ENCODE results near the gene STRIP2. TPM values are rescaled to one million over a fixed set of nuclear protein-coding genes. Genes with fewer than 3 reads are reported as not detected.

STRIP2 gene
- total and polyA plus RNA-seq, 9 of the 15 experiments (the other 6 are each of a cell fraction or from before 2014, with no cell fraction given) = 10.1 to 81.8 (median 42.3) TPM

- TF ChIP-seq, protein P1, sequence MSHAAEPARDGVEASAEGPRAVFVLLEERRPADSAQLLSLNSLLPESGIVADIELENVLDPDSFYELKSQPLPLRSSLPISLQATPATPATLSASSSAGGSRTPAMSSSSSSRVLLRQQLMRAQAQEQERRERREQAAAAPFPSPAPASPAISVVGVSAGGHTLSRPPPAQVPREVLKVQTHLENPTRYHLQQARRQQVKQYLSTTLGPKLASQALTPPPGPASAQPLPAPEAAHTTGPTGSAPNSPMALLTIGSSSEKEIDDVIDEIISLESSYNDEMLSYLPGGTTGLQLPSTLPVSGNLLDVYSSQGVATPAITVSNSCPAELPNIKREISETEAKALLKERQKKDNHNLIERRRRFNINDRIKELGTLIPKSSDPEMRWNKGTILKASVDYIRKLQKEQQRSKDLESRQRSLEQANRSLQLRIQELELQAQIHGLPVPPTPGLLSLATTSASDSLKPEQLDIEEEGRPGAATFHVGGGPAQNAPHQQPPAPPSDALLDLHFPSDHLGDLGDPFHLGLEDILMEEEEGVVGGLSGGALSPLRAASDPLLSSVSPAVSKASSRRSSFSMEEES (CRISPR knock-in tag; IDR thresholded peaks at IDR 0.05) = no peak
- TF ChIP-seq FOXP1 (CRISPR knock-in tag; IDR thresholded peaks at IDR 0.05) (no peak), MCM3 (IDR thresholded peaks at IDR 0.05) (no peak), SMAD3 (CRISPR knock-in tag; conservative IDR thresholded peaks at IDR 0.05) (no peak), RREB1 (CRISPR knock-in tag; IDR thresholded peaks at IDR 0.05) (no peak), ZNF124 (CRISPR knock-in tag; IDR thresholded peaks at IDR 0.05) (no peak), TAF15 (IDR thresholded peaks at IDR 0.05; ENCODE audit: low read depth, low read length) (no peak), ARID2 (IDR thresholded peaks at IDR 0.05) (no peak), CBX3 (IDR thresholded peaks at IDR 0.05; ENCODE audit: borderline replicate concordance in 1 of 2, low read length in 2 of 2) (peak in 1 of 2 experiments; percentile 43; a peak in 1 of 3 replicates), TEAD1 (CRISPR knock-in tag; IDR thresholded peaks at IDR 0.05) (no peak), POLR2A (conservative IDR thresholded peaks at IDR 0.05) (no peak), HDAC2 (IDR thresholded peaks at IDR 0.05) (peak; percentile 84; the same call in 1 of the 2 replicates), FUS (optimal IDR thresholded peaks at IDR 0.05; ENCODE audit: low read depth, low read length) (no peak), TAF7 (tag; IDR thresholded peaks at IDR 0.05) (no peak), IFI16 (CRISPR knock-in tag; IDR thresholded peaks at IDR 0.05) (no peak), SETDB1 (IDR thresholded peaks at IDR 0.05; ENCODE audit: low read length) (no peak), ZNF232 (CRISPR knock-in tag; IDR thresholded peaks at IDR 0.05) (no peak), SREBF2 (CRISPR knock-in tag; IDR thresholded peaks at IDR 0.05) (no peak), ASH1L (IDR thresholded peaks at IDR 0.05; ENCODE audit: borderline replicate concordance, low read depth, partially characterized antibody) (no peak), MED1 (CRISPR knock-in tag; IDR thresholded peaks at IDR 0.05; ENCODE audit: borderline replicate concordance) (no peak), HEY1 (CRISPR knock-in tag; IDR thresholded peaks at IDR 0.05; ENCODE audit: borderline replicate concordance) (no peak)
- TF ChIP-seq, protein P2, sequence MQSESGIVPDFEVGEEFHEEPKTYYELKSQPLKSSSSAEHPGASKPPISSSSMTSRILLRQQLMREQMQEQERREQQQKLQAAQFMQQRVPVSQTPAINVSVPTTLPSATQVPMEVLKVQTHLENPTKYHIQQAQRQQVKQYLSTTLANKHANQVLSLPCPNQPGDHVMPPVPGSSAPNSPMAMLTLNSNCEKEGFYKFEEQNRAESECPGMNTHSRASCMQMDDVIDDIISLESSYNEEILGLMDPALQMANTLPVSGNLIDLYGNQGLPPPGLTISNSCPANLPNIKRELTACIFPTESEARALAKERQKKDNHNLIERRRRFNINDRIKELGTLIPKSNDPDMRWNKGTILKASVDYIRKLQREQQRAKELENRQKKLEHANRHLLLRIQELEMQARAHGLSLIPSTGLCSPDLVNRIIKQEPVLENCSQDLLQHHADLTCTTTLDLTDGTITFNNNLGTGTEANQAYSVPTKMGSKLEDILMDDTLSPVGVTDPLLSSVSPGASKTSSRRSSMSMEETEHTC (IDR thresholded peaks at IDR 0.05) = no peak
Measured at GRCh38 chr7:129436335-129436923, 2.2 kb downstream of the STRIP2 start (continued).

Data from K562 (cell line).